EL (cell line): ENCODE measurements around the gene ERFE.

ENCODE experiments used
- DNase-seq: peaks from one replicate; pipeline ENCODE4 v3.0.0-alpha.2; 2016

The ERFE gene

DNA sequence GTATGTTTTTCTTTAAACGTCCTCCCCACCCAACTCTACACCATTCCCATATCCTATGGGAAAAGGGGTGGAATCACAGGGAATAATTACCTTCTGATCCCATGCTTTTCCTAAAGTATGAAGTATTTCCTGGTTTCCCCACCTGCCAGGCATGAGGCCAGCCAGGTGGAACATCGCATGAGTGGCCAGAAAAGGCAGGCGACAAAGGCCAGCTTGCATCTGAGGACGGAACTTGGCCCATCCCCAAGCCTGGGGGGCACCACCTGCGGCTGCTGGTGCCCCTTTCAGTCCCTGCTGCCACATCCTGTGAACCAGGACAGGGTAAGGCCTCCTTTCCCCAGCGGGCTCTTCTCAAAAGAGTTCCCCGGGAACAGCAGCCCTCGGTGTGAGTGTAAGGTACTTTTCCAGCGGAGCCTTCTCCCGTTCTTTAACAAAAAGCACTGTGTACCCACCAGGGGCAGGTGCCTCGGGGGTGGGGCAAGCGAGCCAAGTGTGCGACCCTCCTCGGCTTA, 1.2 kb upstream of the ERFE start:
- no peak for DNase-seq

DNA sequence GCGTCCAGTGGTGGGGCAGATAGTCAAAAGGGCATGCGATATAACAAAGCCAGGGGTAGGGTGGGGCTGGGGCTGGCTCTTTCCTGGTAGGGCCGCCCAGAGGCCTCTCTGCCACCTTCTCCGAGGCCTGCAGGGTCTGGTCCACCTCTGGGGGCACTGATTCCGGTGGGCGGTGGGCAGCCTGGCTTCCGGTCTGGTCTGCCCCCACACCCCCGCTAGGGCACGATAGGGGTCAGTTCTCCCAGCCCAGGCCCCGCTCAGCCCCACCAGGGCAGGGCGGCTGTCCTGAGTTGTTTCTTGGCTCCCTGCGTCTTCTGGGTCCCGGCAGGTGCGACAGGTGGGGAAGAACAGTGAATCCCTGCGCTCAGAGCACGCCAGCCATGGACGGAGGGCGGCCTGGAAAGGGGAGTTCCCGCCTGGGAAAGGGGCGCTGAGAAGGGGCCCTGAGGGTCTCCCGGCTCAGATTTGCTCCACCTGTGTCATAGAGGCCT, 707 bp upstream of the ERFE start:
- DNase-seq, result no peak

DNA sequence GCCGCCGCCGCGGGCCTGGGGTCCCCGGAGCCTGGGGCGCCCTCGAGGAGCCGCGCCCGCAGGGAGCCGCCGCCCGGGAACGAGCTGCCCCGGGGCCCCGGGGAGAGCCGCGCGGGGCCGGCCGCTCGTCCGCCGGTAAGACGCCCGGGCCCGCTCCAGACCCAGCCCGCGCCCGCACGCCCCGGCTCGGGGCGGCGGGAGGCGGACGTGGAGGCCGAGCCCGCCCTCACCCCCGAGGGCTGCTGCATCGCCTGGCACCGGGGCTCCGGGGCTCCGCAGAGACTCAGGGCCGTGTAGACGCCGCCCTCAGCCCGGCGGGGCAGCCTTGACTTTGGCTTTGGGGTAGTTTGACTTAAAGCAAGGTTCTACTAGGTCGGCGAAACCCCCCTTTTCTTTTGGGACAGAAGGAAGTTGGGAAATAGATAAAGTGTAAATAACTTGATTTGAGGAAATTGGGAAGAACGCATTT, 335 bp downstream of the ERFE start:
- peak; percentile 31 for DNase-seq

DNA sequence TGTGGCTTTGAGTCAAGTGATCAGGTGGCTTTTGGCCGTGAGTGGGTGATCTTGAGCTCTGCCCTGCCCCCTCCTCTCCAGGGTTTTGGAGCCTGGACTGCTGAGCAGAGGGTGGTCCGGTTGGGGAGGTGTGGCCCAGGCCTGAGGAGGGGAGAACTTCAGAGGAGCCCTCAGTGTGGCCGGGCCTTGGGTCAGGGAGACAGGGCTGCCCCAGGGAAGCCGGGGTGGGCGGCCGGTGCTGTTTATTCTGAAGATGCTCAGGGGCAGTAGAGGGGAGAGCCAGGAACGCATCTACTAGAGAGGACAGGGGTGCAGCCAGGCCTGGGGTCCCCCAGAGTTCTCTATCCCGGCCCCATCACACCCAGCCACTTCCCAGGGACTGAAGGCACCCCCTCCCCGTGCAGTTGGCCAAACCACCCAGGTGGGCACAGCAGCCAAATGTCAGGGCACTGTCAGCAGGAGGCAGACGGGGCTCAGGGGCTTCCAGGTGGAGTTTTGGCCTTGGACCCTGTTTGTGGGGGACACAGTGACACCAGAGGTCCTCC, 963 bp downstream of the ERFE start:
- no peak for DNase-seq

DNA sequence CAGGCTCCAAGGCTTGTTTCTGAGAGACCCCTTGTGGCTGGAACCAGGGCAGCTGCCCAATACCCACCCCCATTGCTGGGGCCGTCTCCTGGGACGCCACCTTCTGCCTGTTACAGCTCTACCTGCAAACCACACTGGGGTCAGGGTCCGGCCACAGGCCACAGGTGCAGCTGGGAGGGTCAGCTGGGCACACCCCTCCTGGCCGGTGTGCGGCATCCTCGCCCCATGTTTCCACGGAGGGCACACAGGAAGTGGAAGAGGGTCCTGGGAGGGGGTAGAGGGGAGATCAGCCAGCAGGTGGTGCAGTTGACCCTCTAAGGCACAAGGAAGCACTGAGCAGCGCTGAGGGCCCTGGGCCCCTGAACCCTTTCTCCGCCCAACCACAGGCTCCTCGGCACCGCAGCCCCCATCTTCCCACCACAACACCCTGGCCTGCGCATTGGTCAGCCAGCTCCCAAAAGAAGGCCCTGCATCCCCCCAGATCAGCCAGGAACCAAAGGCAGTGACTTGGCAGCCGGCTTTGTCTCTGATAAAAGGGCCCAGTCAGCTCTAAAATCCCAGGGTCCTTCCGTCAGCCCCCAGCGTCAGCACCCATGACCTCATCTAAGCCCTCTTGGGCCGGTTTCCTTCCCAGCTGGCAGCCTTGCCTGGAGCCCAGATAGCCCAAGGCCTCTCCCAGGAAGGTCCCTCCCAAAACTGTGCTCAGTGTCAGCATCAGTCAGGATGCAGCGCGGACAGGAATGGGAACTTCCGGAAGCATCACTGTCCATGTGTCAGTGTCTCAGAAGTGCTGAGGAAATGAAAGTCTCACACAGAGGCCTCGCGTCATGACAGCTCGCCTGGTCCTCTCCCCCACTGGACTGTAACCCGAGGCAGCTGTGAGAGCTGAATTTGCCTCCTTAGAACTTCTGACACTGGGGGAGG, 1.7 kb downstream of the ERFE start:
- no peak for DNase-seq

DNA sequence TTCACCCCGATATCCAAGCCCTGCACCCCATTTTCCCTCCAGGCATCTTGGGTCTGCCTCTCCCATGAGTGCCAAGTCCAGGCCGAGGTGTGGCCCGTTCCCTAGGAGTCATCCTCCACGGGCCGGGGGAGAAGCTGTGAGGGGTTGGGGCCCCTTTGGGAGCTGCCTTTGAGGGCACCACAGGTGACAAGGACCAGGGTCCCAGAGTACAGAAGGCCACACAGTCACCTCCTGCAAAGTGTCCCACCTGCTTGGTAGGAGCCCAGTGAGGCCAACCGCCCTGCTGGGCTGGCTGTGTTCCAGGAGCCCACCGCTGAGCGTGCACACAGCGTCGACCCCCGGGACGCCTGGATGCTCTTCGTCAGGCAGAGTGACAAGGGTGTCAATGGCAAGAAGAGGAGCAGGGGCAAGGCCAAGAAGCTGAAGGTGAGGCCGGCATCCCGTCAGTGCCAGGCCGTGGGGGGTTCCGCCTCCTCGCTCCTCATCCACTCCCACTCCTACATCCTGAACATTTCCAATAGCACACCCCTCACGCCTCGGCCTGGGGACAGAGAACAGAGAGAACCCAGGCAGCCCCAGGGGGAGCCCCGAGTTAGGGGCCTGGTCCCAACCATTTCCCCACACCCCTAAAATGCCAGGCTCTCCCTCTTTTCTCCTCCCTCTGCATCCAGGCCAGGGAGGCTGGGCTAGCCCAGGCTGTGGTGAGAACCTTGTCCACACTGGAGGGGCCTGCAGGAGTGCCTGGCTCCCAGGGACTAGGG, 2.7 kb downstream of the ERFE start:
- no peak for DNase-seq

DNA sequence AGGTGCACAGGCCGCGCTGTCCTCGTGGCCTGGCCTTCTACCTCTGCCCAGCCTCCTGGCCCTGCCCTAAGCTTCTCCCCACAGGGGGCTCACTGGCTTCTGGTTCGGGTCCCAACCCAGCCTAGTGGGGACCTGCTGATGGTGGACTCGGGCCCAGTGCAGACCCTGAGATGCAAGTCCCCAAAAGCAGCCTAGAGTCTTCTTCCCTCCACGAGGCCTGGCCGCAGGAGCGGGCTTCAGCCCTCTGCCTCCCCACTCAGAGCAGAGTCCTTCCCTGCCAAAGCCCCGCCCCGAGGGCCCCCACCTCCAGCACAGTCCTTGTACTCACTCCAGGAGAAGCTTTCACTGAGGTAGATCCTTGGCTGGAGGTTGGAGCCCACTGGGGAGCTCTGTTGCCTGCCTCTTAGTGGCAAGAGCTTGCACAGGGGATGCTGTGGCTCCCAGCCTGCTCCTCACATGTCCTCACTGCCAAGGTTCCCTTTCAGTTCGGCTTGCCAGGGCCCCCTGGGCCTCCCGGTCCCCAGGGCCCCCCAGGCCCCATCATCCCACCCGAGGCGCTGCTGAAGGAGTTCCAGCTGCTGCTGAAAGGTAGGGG, 3.6 kb downstream of the ERFE start:
- no peak for DNase-seq

DNA sequence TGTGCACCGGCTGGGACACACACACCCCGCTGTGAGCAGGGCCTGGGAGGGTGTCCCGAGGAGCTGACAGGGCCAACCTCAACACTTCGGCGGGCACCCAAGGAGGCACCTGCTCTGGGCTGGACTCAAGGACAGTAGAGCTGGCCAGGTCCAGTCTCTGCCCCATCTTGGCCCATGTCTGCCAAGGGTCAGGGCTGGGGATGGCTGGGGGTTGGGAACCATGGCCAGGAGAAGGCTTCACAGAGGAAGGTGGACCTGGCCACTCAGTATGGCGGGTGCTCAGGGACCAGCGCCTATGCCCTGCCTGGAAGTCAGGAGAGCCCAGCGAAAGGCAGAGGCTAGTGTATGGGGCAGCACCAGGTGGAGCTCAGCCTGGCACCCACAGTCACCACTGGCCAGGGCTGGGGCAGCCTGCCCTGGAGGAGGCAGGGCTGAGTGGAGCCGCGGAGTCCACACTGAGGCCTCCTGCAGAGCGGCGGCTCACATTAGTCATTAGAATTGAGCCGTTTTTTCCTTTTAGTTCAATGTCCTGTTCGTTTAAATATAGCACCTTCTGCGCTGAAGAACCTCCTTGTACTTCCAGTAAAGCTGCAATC, 4.2 kb downstream of the ERFE start:
- DNase-seq, result peak; percentile 32

DNA sequence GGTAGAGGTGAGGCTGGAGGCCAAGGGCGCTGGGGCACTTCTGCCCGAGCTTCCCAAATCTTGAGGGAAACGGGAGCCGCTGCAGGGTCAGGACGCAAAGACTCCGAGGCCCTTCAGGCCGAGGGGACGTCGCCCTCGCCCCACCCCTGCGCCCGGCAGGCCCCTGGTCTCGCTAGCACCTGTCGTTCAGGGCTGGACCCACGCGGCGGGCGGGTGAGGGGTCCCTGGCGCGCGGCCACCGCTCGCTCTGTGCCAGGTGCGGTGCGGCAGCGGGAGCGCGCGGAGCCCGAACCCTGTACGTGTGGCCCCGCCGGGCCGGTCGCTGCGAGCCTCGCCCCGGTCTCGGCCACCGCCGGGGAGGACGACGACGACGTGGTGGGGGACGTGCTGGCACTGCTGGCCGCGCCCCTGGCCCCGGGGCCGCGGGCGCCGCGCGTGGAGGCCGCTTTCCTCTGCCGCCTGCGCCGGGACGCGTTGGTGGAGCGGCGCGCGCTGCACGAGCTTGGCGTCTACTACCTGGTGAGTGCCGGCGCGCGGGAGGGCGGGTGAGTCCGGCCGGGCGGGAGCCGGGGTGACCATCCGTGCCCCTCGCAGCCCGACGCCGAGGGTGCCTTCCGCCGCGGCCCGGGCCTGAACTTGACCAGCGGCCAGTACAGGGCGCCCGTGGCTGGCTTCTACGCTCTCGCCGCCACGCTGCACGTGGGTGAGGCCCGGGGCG, 4.9 kb downstream of the ERFE start:
- DNase-seq, result no peak

DNA sequence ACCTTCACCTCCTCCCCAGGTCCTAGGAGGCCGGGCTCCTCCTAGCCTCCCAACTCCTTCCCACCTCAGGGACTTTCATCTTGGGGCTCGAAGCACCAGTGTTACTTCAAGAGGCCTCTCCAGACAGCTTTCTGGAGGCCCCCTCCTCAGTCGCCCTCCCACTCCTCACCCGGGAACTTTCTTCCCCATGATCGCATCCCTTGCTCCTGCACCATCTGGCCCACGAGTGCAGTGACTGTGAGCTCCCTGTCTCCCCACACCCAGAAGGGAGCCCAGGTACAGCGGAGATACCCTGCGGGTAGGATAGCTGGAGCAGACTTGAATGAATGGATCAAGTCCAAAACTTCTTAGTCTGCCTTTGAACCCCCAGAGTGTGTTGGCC, 6.1 kb downstream of the ERFE start:
- DNase-seq, result no peak

DNA sequence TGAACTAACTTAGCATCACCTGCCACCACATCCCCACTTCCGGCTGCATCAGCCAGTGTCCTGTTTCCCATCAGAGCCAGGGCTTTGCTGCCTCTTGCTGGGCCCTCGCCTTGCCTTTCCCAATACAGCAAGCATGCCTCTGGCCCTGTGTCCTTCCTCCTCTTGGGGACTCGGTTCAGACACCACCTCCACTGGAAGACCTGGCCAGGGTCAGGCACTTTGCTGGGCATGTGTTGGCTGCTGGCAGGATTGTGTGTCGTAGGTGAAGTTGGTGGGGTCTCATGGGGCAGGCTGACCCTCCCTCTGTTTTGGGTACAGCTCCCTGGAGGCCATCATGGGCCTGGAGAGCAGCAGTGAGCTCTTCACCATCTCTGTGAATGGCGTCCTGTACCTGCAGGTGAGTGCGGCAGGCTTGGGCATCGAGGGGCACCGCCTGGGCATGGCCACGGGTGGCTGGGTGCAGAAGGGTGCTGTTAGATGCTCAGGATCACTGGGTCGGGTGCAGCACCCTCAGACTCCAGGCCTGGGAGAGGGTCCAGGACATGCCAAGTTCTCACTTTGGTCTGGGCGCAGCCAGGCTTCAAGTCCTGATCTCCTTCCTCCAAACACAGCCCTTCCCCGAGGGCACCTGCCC, 6.6 kb downstream of the ERFE start:
- DNase-seq, result no peak

DNA sequence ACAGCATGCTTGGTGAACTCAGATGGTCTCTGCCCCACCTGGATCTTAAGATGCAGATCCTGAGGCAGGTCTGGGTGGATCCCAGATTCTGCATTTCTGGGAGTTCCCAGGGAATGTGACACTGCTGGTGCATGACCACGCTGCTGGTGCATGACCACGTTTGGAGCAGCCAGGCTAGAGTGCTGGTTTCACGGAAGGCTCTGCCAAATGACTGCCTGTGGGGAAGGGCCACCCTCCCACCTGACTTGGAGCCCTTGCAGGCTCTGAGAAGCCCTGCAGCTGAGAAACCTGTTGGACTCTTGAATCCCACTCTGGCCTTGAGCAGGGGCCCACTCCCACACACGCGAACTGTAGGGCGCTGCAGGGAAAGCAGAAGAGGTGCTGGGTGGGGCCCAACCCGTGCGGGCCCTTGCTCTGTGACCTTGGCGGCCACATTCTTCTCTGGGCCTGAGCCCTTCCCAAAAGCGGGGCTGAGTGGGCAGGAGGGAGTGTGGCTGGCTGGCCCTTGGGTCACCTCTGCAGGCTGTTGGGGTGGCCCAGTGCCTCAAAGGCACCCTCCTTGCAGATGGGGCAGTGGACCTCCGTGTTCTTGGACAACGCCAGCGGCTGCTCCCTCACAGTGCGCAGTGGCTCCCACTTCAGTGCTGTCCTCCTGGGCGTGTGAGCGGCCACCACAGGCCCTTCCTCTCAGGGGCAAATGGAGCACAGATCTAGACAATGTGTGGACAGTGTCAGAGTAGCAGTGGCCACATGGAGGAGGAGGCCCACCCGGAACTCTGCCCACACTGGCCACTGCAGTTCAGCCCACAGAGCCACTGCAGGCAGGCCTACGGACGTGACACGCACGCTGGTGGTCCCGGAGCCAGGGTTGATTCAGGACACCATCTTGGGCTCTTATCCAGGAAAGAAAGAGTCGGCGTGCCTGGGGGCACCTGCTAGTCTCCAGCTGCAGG, 7.9 kb downstream of the ERFE start:
- DNase-seq, result no peak

DNA sequence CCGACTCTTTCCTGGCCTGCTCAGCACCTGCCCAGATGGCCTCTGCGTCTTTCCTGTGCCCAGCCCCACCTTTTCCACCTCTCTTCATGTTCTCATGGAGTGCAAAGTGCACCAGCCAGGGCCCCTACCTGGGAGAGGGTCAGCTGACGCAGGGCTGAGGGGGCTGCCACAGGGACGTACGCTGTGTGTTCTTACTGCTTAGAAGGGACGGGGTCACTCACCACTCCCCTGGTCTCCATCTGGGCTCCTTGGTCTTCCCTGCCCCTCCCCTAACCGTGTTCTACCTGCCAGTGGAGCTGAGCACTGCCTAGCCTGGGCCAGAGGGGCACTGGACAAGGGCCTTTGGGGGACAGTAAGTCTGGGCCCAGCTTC, 8.6 kb downstream of the ERFE start:
- no peak for DNase-seq

DNA sequence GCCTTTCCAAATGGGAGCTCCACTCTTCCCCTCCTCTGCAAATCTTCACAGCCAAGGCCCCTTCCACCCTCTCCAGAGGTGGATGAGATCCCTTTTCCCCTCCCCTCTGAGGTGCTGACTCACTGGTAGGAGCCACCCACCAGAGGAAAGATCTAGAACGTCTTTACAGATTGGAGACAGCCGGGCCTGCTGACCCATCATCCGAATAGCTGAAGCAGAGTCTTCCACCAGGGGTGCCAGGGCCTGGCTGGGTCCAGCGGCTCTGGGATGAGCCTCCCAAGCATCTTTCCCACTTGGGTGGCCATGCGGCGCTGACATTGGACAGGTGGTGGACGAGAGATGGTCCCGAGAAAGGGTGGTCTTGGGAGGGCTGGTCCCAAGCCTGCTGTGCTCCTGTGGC, 9.0 kb downstream of the ERFE start:
- DNase-seq, result no peak

DNA sequence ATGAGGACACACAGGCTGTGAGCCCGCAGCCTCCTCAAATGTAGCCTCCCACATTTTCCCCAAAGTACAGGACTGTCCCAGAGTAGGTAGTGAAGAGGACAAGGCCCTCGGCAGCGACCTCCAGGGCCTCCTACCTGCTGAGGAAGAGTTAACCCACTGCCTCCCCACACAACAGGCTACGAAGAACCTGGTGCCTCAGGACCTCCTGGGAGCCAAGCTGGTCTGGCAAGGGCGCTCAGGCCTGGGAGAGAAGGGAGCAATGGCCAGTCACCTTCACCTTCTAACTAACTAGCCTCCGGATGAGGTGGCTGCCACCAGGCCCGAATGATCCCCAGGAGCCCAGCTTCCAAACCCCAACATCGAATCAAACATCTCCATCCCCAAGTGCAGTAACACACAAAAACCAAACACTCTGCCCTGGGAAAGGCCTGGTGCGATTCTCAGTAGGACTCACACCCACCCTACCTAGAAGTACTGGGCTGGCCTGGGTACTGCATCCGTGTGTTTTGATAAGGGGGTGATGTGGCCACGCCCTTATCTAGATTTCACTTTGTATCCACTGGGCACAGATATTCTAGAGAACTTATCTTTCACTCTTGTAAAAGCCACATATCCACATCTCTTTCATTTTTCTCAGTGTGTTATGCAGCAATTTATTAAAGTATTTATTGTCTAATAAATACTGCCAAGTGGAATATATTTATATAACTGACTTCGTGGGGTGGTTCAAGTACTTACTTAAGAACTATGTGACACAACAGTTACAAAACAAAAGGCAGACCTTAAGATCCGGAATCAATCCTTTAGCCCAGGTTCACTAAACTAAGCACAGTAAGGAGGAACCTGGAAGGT, 9.7 kb downstream of the ERFE start:
- no peak for DNase-seq

DNA sequence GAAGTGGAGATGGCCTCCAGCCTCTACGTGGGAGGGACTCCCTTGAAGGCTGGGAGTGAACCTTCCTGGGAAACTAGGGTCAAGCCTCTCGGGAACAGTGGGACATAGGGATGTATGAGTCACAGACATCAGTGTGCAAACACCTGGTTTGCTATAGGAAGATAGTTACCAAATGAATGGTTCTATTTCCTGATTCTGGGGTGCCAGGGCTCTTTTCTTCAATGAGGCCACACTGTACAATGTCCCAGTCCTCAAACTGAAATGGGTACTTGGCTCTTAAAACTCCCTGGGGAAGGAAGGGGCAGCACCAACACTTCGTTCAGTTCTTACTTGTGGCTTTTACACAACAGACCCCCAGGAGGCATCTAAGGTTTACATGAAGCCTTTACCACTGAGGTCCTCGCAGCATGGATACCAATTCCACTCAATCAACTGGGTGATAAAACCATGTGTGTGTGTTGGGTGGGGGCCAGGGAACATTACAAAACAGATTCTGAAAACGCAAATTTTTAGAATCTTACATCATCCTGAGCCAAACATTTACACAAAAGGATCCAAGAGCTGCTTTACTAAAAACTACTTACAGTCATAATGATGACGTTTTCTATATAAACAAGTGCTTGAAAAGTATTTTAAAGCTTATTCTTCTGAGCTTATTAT, 10.4 kb downstream of the ERFE start:
- peak; percentile 92 for DNase-seq

DNA sequence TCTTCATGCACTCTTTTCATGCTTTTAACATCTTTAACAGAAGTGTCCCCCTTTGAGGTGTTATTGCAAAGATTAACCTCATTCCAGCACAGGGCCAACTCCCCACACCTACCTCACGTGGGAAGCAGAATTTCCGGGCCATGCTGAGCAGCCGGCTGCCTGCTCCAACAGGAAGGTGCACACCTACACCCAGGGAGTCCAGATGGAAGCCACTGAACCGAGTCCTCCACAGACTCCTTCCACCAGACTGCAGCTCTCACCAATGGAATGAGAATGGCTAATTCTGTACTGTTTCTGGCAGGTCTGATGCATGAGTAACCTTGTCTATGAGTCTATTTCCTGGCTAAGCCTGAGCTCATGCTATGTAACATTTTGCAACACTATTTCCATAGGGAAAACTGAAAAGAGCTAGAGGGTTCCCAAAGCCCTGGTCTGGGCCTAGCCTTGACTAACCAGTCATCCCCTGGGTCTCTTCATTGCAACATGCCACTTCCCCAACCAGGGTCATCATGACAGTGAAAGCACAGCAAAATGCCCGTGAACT, 11.0 kb downstream of the ERFE start:
- peak; percentile 95 for DNase-seq

DNA sequence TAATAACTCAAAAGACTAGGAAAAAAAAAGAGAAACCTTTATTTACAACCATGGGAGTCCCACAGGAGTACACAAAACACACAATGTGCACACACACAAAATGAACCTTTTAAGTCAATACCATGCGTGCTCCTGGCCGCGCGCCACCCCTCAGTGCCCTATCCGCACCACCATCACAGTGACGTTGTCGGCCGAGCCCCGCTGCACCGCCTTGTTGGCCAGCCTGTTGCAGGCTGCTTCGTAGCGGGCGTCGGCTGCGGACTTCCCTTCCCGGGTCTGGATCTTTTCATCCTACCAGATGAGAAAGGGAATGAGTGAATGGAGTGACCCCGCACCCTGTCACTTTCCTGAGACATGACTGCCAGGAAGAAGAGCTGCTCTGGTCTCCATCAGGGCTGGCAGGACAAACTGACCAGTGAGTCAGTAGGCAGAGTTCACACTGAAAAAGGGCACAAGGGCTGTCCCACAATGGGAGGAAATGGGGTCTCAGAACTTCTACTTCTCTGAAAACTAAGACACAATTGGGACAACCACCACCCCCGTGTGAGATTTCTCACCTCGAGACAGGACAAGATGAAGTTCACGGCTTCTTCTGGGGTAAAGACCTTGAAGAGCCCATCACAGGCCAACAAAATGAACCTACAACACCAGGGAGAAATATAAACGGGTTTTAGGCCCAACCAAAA, 11.8 kb downstream of the ERFE start:
- DNase-seq, result no peak
